Neural cell (in vitro differentiated cells): ENCODE measurements around the gene TMOD2.

Experiments
- CTCF ChIP-seq: fragments of 450-650 bp; IDR thresholded peaks from 2 replicates; pipeline ENCODE4 v1.5.1; 2014; ENCODE audit warnings: antibody characterized with exemption, mild to moderate bottlenecking, moderate library complexity; ENCODE audit not compliant: poor library complexity, severe bottlenecking
- POLR2AphosphoS5 ChIP-seq: IDR thresholded peaks from 2 replicates; pipeline ENCODE4 v1.6.1; 2012
- SMC3 ChIP-seq: fragments of 450-650 bp; conservative IDR thresholded peaks from 2 replicates; pipeline ENCODE4 v1.6.1; 2014; ENCODE audit warnings: antibody characterized with exemption, mild to moderate bottlenecking, moderate library complexity; ENCODE audit not compliant: poor library complexity

- TF ChIP-seq SMC3 (no peak), CTCF (no peak), POLR2AphosphoS5 (no peak)
Observed at GRCh38 chr15:51766341-51766740, 14.9 kb downstream of the TMOD2 start.
